Heart left ventricle (tissue), 13 donors: ENCODE results near the gene ZNF154.

ENCODE experiments used
- POLR2A ChIP-seq, 2 donors: fragments of 450-650 bp; IDR thresholded peaks; one replicate each; pipeline ENCODE4 v1.6.1; 2017; ENCODE audit warnings: antibody characterized with exemption in 2 of 2, mild to moderate bottlenecking in 2 of 2, moderate library complexity in 2 of 2
- TF ChIP-seq, protein P1 (sequence below), 12 donors: fragments of 200-600 bp; sonication (generic) in 4 of 12; IDR thresholded peaks; one replicate each; pipeline versions ENCODE4 v1.5.0 to v1.8.0; 2018 to 2022; ENCODE audit warnings: antibody characterized with exemption in 12 of 12, mild to moderate bottlenecking in 5 of 12
- donor health status: ischemic (EF 13 %, LVEDD 7.1; RV severe dilation, severe dysfunction).
- donor health status: DM: no; HTN: yes; CAD: no.
- donor health status: DM: no; HTN: no; CAD: no.
- donor health status: ischemic (EF 25% LVEDD 6.9; RV normal size, moderate dysfunction).
- donor health status: ischemic (EF 25% LVEDD 5.7; RV mildly dilated, moderate dysfunction).
- donor health status: ischemic (EF 35%, LVEDD 5.7; RV mildly dilated, moderate dysfunction).
- donor health status: nonischemic (EF 11% LVEDD 7.7; RV severe dilation, severe dysfunction).
- donor health status: DM: yes; HTN: yes; CAD: no.
- donor health status: PGD.
- donor health status: ischemic (EF 29% LVEDD 5.4; RV normal size, mild dysfunction).
- donor health status: nonischemic (EF 23%, LVEDD 6.1; RV moderate dilation, normal function).

DNA sequence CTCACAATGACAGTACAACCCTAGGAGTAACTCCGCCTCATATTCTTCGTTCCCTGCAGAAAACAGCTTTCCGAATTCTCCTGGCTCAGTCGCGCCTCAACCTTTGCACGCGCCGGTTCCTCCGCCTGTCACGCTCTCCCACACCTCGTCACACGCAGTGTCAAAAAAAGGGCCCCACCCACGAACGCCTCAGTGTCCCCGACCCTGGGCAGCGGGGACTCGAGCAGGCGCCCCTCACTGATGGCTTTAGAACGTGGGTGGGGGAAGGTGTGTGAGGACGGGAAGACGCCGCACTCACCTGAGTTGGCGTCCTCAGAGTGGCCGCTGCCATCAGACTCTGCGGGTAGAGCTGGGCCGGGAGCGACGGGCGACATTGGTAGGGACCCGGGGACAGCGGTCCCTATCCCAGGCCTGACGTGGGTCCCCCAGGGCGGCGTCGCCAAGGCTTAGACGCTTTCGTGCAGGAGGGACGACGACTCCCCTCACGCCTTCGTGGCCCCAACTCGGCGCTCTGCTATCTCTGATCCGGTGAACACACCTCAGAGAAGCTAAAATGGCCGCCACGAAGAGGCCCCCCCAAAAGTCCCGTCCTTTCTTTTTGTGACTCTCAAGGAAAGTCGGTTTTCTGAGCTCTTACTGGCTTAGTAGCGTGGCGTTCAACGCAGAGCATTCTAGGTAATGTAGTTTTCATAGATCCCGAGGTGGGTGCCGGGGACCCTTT is at the start of gene ZNF154:
- TF ChIP-seq, protein P1, sequence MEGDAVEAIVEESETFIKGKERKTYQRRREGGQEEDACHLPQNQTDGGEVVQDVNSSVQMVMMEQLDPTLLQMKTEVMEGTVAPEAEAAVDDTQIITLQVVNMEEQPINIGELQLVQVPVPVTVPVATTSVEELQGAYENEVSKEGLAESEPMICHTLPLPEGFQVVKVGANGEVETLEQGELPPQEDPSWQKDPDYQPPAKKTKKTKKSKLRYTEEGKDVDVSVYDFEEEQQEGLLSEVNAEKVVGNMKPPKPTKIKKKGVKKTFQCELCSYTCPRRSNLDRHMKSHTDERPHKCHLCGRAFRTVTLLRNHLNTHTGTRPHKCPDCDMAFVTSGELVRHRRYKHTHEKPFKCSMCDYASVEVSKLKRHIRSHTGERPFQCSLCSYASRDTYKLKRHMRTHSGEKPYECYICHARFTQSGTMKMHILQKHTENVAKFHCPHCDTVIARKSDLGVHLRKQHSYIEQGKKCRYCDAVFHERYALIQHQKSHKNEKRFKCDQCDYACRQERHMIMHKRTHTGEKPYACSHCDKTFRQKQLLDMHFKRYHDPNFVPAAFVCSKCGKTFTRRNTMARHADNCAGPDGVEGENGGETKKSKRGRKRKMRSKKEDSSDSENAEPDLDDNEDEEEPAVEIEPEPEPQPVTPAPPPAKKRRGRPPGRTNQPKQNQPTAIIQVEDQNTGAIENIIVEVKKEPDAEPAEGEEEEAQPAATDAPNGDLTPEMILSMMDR (IDR thresholded peaks at IDR 0.05) = no peak
- TF ChIP-seq POLR2A (IDR thresholded peaks at IDR 0.05) = no peak
